KMS-11 (cell line): ENCODE results near the gene DISP1.

Experiments used
- H2AFZ ChIP-seq: fragments of 200-600 bp; sonication (generic); 2 replicates; pipeline ENCODE4 v1.6.1; 2016; ENCODE audit warnings: antibody characterized with exemption, mixed run types, low read depth
- H3K27ac ChIP-seq: fragments of 200-600 bp; sonication (generic); 2 replicates; pipeline ENCODE4 v1.6.1; 2016; ENCODE audit warnings: mild to moderate bottlenecking, mixed run types
- H3K27me3 ChIP-seq: fragments of 200-600 bp; sonication (generic); 2 replicates; pipeline ENCODE4 v1.6.1; 2017; ENCODE audit warnings: mild to moderate bottlenecking, low read depth, mixed run types, moderate library complexity; ENCODE audit not compliant: insufficient read depth
- H3K36me3 ChIP-seq: fragments of 200-600 bp; sonication (generic); 2 replicates; pipeline ENCODE4 v1.6.1; 2017; ENCODE audit warnings: mild to moderate bottlenecking, mixed run types; ENCODE audit not compliant: insufficient read depth
- H3K4me1 ChIP-seq: fragments of 200-600 bp; sonication (generic); 2 replicates; pipeline ENCODE4 v1.6.1; 2016; ENCODE audit warnings: mild to moderate bottlenecking, low read depth, mixed run types; ENCODE audit not compliant: poor library complexity, severe bottlenecking
- H3K4me2 ChIP-seq: fragments of 200-600 bp; sonication (generic); 2 replicates; pipeline ENCODE4 v1.7.0; 2016; ENCODE audit warnings: mild to moderate bottlenecking, mixed run types
- H3K4me3 ChIP-seq: fragments of 200-600 bp; sonication (generic); IDR thresholded peaks from 2 replicates; pipeline ENCODE4 v1.6.1; 2017; ENCODE audit warnings: low read depth, low read length, mixed read lengths; ENCODE audit not compliant: insufficient read depth
- H3K79me2 ChIP-seq: fragments of 200-600 bp; sonication (generic); 2 replicates; pipeline ENCODE4 v1.6.1; 2016; ENCODE audit warnings: low read depth, mixed run types; ENCODE audit not compliant: insufficient read depth
- H3K9ac ChIP-seq: fragments of 200-600 bp; sonication (generic); 2 replicates; pipeline ENCODE4 v1.6.1; 2016; ENCODE audit warnings: mild to moderate bottlenecking, mixed run types
- H4K20me1 ChIP-seq: fragments of 200-600 bp; sonication (generic); 2 replicates; pipeline ENCODE4 v1.6.1; 2016; ENCODE audit warnings: mild to moderate bottlenecking, mixed run types; ENCODE audit not compliant: insufficient read depth
- CTCF ChIP-seq: fragments of 200-600 bp; sonication (generic); conservative IDR thresholded peaks from 2 replicates; pipeline ENCODE4 v1.6.1; 2017; ENCODE audit warnings: low read depth, mild to moderate bottlenecking, antibody characterized with exemption, low read length, moderate library complexity, mixed read lengths

DISP1 gene

GRCh38 chr1:222818171-222818570, 3.3 kb downstream of the DISP1 start:
- H3K9ac ChIP-seq: no peak overlapping the region
- no peaks in the 10 kb centered on the region for H4K20me1 ChIP-seq
- no peaks in the 10 kb centered on the region for H3K27me3 ChIP-seq
- no peak overlapping the region for H3K27ac ChIP-seq
- peaks cover 15% of the 10 kb centered on the region for H3K4me1 ChIP-seq
- H2AFZ ChIP-seq: no peak overlapping the region
- peaks cover 14% of the 10 kb centered on the region for H3K79me2 ChIP-seq
- no peak for TF ChIP-seq CTCF
- H3K4me3 ChIP-seq: no peak overlapping the region
- no peak overlapping the region for H3K4me2 ChIP-seq
- H3K36me3 ChIP-seq: no peaks in the 10 kb centered on the region

- no peak overlapping the region for H2AFZ ChIP-seq
- no peaks in the 10 kb centered on the region for H3K27me3 ChIP-seq
- peaks cover 11% of the 10 kb centered on the region for H3K4me1 ChIP-seq
- H3K79me2 ChIP-seq: peaks cover 14% of the 10 kb centered on the region
- no peaks in the 10 kb centered on the region for H3K36me3 ChIP-seq
- no peak overlapping the region for H3K27ac ChIP-seq
- H3K4me3 ChIP-seq: no peak overlapping the region
- no peak overlapping the region for H3K4me2 ChIP-seq
- H3K9ac ChIP-seq: no peak overlapping the region
- no peak for TF ChIP-seq CTCF
- no peaks in the 10 kb centered on the region for H4K20me1 ChIP-seq
These were observed 5.4 kb downstream of the DISP1 start for GRCh38 chr1:222820171-222820712.

- Histone ChIP-seq H2AFZ (no peak overlapping the region), H4K20me1 (no peaks in the 10 kb centered on the region), H3K36me3 (no peaks in the 10 kb centered on the region), H3K4me2 (no peak overlapping the region), H3K79me2 (peaks cover 12% of the 10 kb centered on the region), H3K9ac (no peak overlapping the region), H3K27me3 (no peaks in the 10 kb centered on the region), H3K4me1 (peaks cover 3% of the 10 kb centered on the region), H3K4me3 (no peak overlapping the region), H3K27ac (no peak overlapping the region)
- TF ChIP-seq CTCF: no peak
These were observed 6.4 kb downstream of the DISP1 start for GRCh38 chr1:222821239-222821638.

GRCh38 chr1:222823695-222824094, 8.9 kb downstream of the DISP1 start:
- H4K20me1 ChIP-seq: no peaks in the 10 kb centered on the region
- no peak overlapping the region for H3K27ac ChIP-seq
- no peak overlapping the region for H3K4me2 ChIP-seq
- no peak overlapping the region for H3K9ac ChIP-seq
- H3K4me3 ChIP-seq: no peak overlapping the region
- no peaks in the 10 kb centered on the region for H3K27me3 ChIP-seq
- H3K79me2 ChIP-seq: no peaks in the 10 kb centered on the region
- no peak overlapping the region for H2AFZ ChIP-seq
- no peaks in the 10 kb centered on the region for H3K4me1 ChIP-seq
- no peaks in the 10 kb centered on the region for H3K36me3 ChIP-seq
- TF ChIP-seq CTCF: no peak
